Esophagus muscularis mucosa (tissue), 4 donors: ENCODE results near the gene TBC1D22A. TPM values are rescaled to one million over a fixed set of nuclear protein-coding genes. Genes with fewer than 3 reads are reported as not detected.

Source experiments
- DNase-seq: peaks from one replicate; pipeline ENCODE4 v3.0.0-alpha.2; 2017; ENCODE audit errors: extremely low spot score
- H3K27ac ChIP-seq, 4 donors: fragments of 200-600 bp; sonication (generic); replicated peaks in 1 of 4; 1 replicate in 3 of 4; 2 replicates in 1 of 4; pipeline ENCODE4 v1.5.1; 2016 to 2019; ENCODE audit warnings: mild to moderate bottlenecking in 1 of 4
- H3K27me3 ChIP-seq, 4 donors: fragments of 200-600 bp; sonication (generic); one replicate each; pipeline versions ENCODE4 v1.5.1 to v1.6.0; 2016 to 2019
- H3K36me3 ChIP-seq, 4 donors: fragments of 200-600 bp; sonication (generic); one replicate each; pipeline ENCODE4 v1.5.1; 2016 to 2019
- H3K4me1 ChIP-seq, 4 donors: fragments of 200-600 bp; sonication (generic); one replicate each; pipeline ENCODE4 v1.5.1; 2016 to 2019
- H3K4me3 ChIP-seq, 4 donors: fragments of 200-600 bp; sonication (generic); 1 replicate in 2 of 4; 2 replicates in 2 of 4; pipeline ENCODE4 v1.5.1; 2016 to 2019; ENCODE audit warnings: mild to moderate bottlenecking in 4 of 4, moderate library complexity in 1 of 4
- H3K9me3 ChIP-seq, 4 donors: fragments of 200-600 bp; sonication (generic); 1 replicate in 3 of 4; 2 replicates in 1 of 4; pipeline ENCODE4 v1.5.1; 2016 to 2019
- CTCF ChIP-seq, 3 experiments: fragments of 200-600 bp in 2 of 3; fragments of 450-650 bp in 1 of 3; sonication (generic) in 2 of 3; IDR thresholded peaks; one replicate each; pipeline ENCODE4 v1.5.1; 2017 to 2019; ENCODE audit warnings: antibody characterized with exemption in 3 of 3, mild to moderate bottlenecking in 2 of 3, moderate library complexity in 1 of 3
- EP300 ChIP-seq: sonication (generic); formaldehyde crosslinking; IDR thresholded peaks from one replicate; pipeline ENCODE4 v1.6.1; 2017; ENCODE audit warnings: antibody characterized with exemption
- POLR2A ChIP-seq: fragments of 450-650 bp; IDR thresholded peaks from one replicate; pipeline ENCODE4 v1.6.1; 2017; ENCODE audit warnings: antibody characterized with exemption, moderate library complexity, mild to moderate bottlenecking, low read depth
- POLR2AphosphoS5 ChIP-seq, 2 donors: sonication (generic); formaldehyde crosslinking; IDR thresholded peaks; one replicate each; pipeline ENCODE4 v1.6.1; 2017; ENCODE audit warnings: antibody characterized with exemption in 2 of 2
- WGBS: methylation state at CpG from one replicate; pipeline ENCODE4 v1.1.5; 2018; 5-methylcytosine and 5-hydroxymethylcytosine counted together
- intact Hi-C: fragments of 100-400 bp; cut with DNase I; formaldehyde crosslinking; loops from one replicate; pipeline ENCODE4 v1.15.1; 2023
- total RNA-seq, 4 donors: library from RNA; depleted of rRNA; stranded (reverse); fragments of >200 nt; gene quantifications; one replicate each; pipeline versions ENCODE4 v1.1.0 to v1.2.1, GENCODE V29; 2016

The TBC1D22A gene
- total RNA-seq, 4 donors from 2014 or later = 15.2 to 20.7 (median 18.8) TPM

- Histone ChIP-seq H3K27ac (no peak overlapping the region), H3K27me3 (no peaks in the 10 kb centered on the region), H3K4me3 (no peak overlapping the region), H3K36me3 (peaks cover 3 to 29% (median 8%) of the 10 kb centered on the region in 4 donors), H3K9me3 (no peaks in the 10 kb centered on the region), H3K4me1 (peaks cover 0 to 8% (median 0%) of the 10 kb centered on the region in 4 donors)
- intact Hi-C loops = no loop called here
- WGBS = 89% methylated on average over 12 of the region's 15 CpGs
- DNase-seq = no peak
- TF ChIP-seq EP300 = no peak
- TF ChIP-seq POLR2A = no peak
- no peak for TF ChIP-seq CTCF (IDR thresholded peaks at IDR 0.05)
Measured at GRCh38 chr22:47006433-47006832, 244.0 kb downstream of the TBC1D22A start.

GRCh38 chr22:47006869-47007268 lies 244.4 kb downstream of the TBC1D22A start:
- WGBS = 98% methylated on average over 5 of the region's 5 CpGs
- no peak for DNase-seq
- intact Hi-C loops = no loop called here
- no peaks in the 10 kb centered on the region for H3K9me3 ChIP-seq
- no peaks in the 10 kb centered on the region for H3K27me3 ChIP-seq
- TF ChIP-seq POLR2A (no peak), EP300 (no peak), CTCF (IDR thresholded peaks at IDR 0.05) (no peak), POLR2AphosphoS5 (IDR thresholded peaks at IDR 0.05) (no peak)
- H3K4me3 ChIP-seq = no peak overlapping the region
- no peak overlapping the region for H3K27ac ChIP-seq
- peaks cover 3 to 29% (median 8%) of the 10 kb centered on the region in 4 donors for H3K36me3 ChIP-seq
- peaks cover 0 to 8% (median 0%) of the 10 kb centered on the region in 4 donors for H3K4me1 ChIP-seq

GRCh38 chr22:47007496-47007895 lies 245.0 kb downstream of the TBC1D22A start:
- no peak for DNase-seq
- H3K9me3 ChIP-seq = no peaks in the 10 kb centered on the region
- peaks cover 0 to 8% (median 0%) of the 10 kb centered on the region in 4 donors for H3K4me1 ChIP-seq
- intact Hi-C loops = no loop called here
- 92% methylated on average over 2 of the region's 2 CpGs for WGBS
- H3K36me3 ChIP-seq = peaks cover 3 to 29% (median 8%) of the 10 kb centered on the region in 4 donors
- H3K4me3 ChIP-seq = no peak overlapping the region
- TF ChIP-seq POLR2AphosphoS5 (IDR thresholded peaks at IDR 0.05) (no peak), EP300 (no peak), CTCF (IDR thresholded peaks at IDR 0.05) (no peak), POLR2A (no peak)
- H3K27ac ChIP-seq = no peak overlapping the region
- no peaks in the 10 kb centered on the region for H3K27me3 ChIP-seq

- WGBS = 91% methylated on average over 5 of the region's 5 CpGs
- no peak overlapping the region for H3K27ac ChIP-seq
- TF ChIP-seq CTCF (IDR thresholded peaks at IDR 0.05) = no peak
- no peak for TF ChIP-seq POLR2A
- TF ChIP-seq POLR2AphosphoS5 (IDR thresholded peaks at IDR 0.05) = no peak
- no peak for TF ChIP-seq EP300
- no peak for DNase-seq
- H3K4me3 ChIP-seq = no peak overlapping the region
- H3K36me3 ChIP-seq = peaks cover 3 to 29% (median 8%) of the 10 kb centered on the region in 4 donors
- H3K9me3 ChIP-seq = no peaks in the 10 kb centered on the region
- H3K27me3 ChIP-seq = no peaks in the 10 kb centered on the region
- intact Hi-C loops = no loop called here
- H3K4me1 ChIP-seq = peaks cover 0 to 8% (median 0%) of the 10 kb centered on the region in 4 donors
Measured at GRCh38 chr22:47008208-47008885, 245.9 kb downstream of the TBC1D22A start.
